DND-41 (cell line): Measurements from ENCODE around the gene GIPC1.

Source experiments
- ATAC-seq: fragments of 200-7000 bp; cut with Tn5 transposase; 3 replicates; pipeline ENCODE4 v1.9.1; 2021; ENCODE audit warnings: low read depth; ENCODE audit not compliant: insufficient read depth
- DNase-seq: peaks from one replicate; pipeline ENCODE4 v3.0.0-alpha.2; 2020
- H2AFZ ChIP-seq: 2 replicates; pipeline ENCODE4 v1.6.0; 2012; ENCODE audit warnings: low read depth, low read length
- H3K27ac ChIP-seq: 2 replicates; pipeline ENCODE4 v1.5.1; 2012; ENCODE audit warnings: low read length, inconsistent platforms
- H3K27me3 ChIP-seq: fragments of 200-600 bp; sonication (generic); 2 replicates; pipeline ENCODE4 v1.6.0; 2012; ENCODE audit warnings: low read length, mild to moderate bottlenecking, inconsistent platforms; ENCODE audit not compliant: insufficient read depth, poor library complexity
- H3K36me3 ChIP-seq: 2 replicates; pipeline ENCODE4 v1.5.1; 2012; ENCODE audit warnings: low read length, inconsistent platforms; ENCODE audit not compliant: insufficient read depth
- H3K4me1 ChIP-seq: 2 replicates; pipeline ENCODE4 v1.5.1; 2012; ENCODE audit warnings: mild to moderate bottlenecking, low read length; ENCODE audit not compliant: insufficient read depth
- H3K4me2 ChIP-seq: 2 replicates; pipeline ENCODE4 v1.6.0; 2012; ENCODE audit warnings: mild to moderate bottlenecking, moderate library complexity, low read length, inconsistent platforms; ENCODE audit not compliant: insufficient read depth
- H3K4me3 ChIP-seq, 2 experiments: fragments of 200-600 bp in 1 of 2; shearing (Covaris generic) in 1 of 2; 2 replicates each; pipeline ENCODE4 v1.5.1; 2012 to 2016; ENCODE audit warnings: inconsistent platforms in 2 of 2, low read length in 2 of 2, mild to moderate bottlenecking in 2 of 2, low read depth in 1 of 2, moderate library complexity in 1 of 2
- H3K79me2 ChIP-seq: 2 replicates; pipeline ENCODE4 v1.6.0; 2012; ENCODE audit warnings: low read length, inconsistent platforms; ENCODE audit not compliant: insufficient read depth
- H3K9ac ChIP-seq: 2 replicates; pipeline ENCODE4 v1.6.0; 2012; ENCODE audit warnings: low read depth, mild to moderate bottlenecking, inconsistent platforms, low read length, moderate library complexity
- H3K9me3 ChIP-seq: 2 replicates; pipeline ENCODE4 v1.5.1; 2012; ENCODE audit warnings: low read length, moderate library complexity, mild to moderate bottlenecking, inconsistent platforms; ENCODE audit not compliant: insufficient read depth, severe bottlenecking
- H4K20me1 ChIP-seq: 2 replicates; pipeline ENCODE4 v1.6.0; 2012; ENCODE audit warnings: low read length; ENCODE audit not compliant: insufficient read depth
- CTCF ChIP-seq: IDR thresholded peaks from 2 replicates; pipeline ENCODE4 v1.5.1; 2012; ENCODE audit warnings: borderline replicate concordance, low read length, moderate library complexity, mild to moderate bottlenecking; ENCODE audit not compliant: poor library complexity, severe bottlenecking; ENCODE audit errors: extremely low read depth
- EZH2 ChIP-seq: IDR thresholded peaks from 3 replicates; pipeline ENCODE4 v1.6.1; 2012; ENCODE audit warnings: borderline replicate concordance, low read depth, mild to moderate bottlenecking, moderate library complexity, low read length, inconsistent platforms; ENCODE audit not compliant: severe bottlenecking

Gene GIPC1

GRCh38 chr19:14496834-14497227 lies 904 bp upstream of the GIPC1 start:
- H3K27ac ChIP-seq, result peak overlapping the region; percentile 58
- H2AFZ ChIP-seq, result peak overlapping the region; percentile 68

GRCh38 chr19:14495672-14496028 lies 277 bp downstream of the GIPC1 start:
- Histone ChIP-seq H3K27ac (peak overlapping the region; percentile 2; the same call in 1 of the 2 replicates), H3K36me3 (peaks cover 11% of the 10 kb centered on the region), H2AFZ (peak overlapping the region; percentile 45; the same call in 1 of the 2 replicates), H3K27me3 (no peaks in the 10 kb centered on the region), H3K4me3 (peak overlapping the region; percentile 30 to 62; a peak in 3 of 4 replicates), H3K4me2 (peak overlapping the region; percentile 76), H4K20me1 (peaks cover 7% of the 10 kb centered on the region; the same call in 1 of the 2 replicates), H3K79me2 (peaks cover 14% of the 10 kb centered on the region), H3K9ac (peak overlapping the region; percentile 54), H3K9me3 (no peaks in the 10 kb centered on the region), H3K4me1 (peaks cover 28% of the 10 kb centered on the region)
- no peak for ATAC-seq
- no peak for TF ChIP-seq EZH2
- TF ChIP-seq CTCF, result no peak
- DNase-seq, result no peak

More at GRCh38 chr19:14496834-14497227, 904 bp upstream of the GIPC1 start:
- peak overlapping the region; percentile 76 for H3K4me2 ChIP-seq
- no peak for TF ChIP-seq EZH2
- no peak for TF ChIP-seq CTCF
- H3K79me2 ChIP-seq, result peaks cover 14% of the 10 kb centered on the region
- H3K27me3 ChIP-seq, result no peaks in the 10 kb centered on the region
- H3K36me3 ChIP-seq, result peaks cover 7% of the 10 kb centered on the region
- peak overlapping the region; percentile 54; the same call in 1 of the 2 replicates for H3K9ac ChIP-seq
- peaks cover 7% of the 10 kb centered on the region; the same call in 1 of the 2 replicates for H4K20me1 ChIP-seq
- DNase-seq (no peak), ATAC-seq (no peak)
- peaks cover 28% of the 10 kb centered on the region for H3K4me1 ChIP-seq
- H3K4me3 ChIP-seq, result peak overlapping the region; percentile 1 to 62; a peak in 3 of 4 replicates
- no peaks in the 10 kb centered on the region for H3K9me3 ChIP-seq

- H3K4me3 ChIP-seq, result peak overlapping the region; percentile 30 to 62; a peak in 3 of 4 replicates
Measured at GRCh38 chr19:14494910-14495671, 836 bp downstream of the GIPC1 start.

GRCh38 chr19:14494411-14494810 lies 1.5 kb downstream of the GIPC1 start:
- Histone ChIP-seq H3K27ac (peak overlapping the region; percentile 40), H3K4me1 (peaks cover 28% of the 10 kb centered on the region), H3K4me3 (peak overlapping the region in 1 of 2 experiments; percentile 62; a peak in 2 of 4 replicates), H3K36me3 (peaks cover 14% of the 10 kb centered on the region), H3K4me2 (peak overlapping the region; percentile 76), H4K20me1 (peaks cover 7% of the 10 kb centered on the region; the same call in 1 of the 2 replicates), H3K79me2 (peaks cover 14% of the 10 kb centered on the region), H2AFZ (no peak overlapping the region), H3K9me3 (no peaks in the 10 kb centered on the region), H3K9ac (peak overlapping the region; percentile 32; the same call in 1 of the 2 replicates), H3K27me3 (no peaks in the 10 kb centered on the region)
- ATAC-seq (no peak), DNase-seq (no peak)
- TF ChIP-seq EZH2 (no peak), CTCF (no peak)

More at GRCh38 chr19:14494910-14495671, 836 bp downstream of the GIPC1 start:
- Histone ChIP-seq H3K27me3 (no peaks in the 10 kb centered on the region), H3K27ac (peak overlapping the region; percentile 40), H3K4me2 (peak overlapping the region; percentile 76), H3K79me2 (peaks cover 14% of the 10 kb centered on the region), H3K9me3 (no peaks in the 10 kb centered on the region), H4K20me1 (peaks cover 7% of the 10 kb centered on the region; the same call in 1 of the 2 replicates), H3K4me1 (peaks cover 28% of the 10 kb centered on the region), H3K9ac (peak overlapping the region; percentile 54), H2AFZ (peak overlapping the region; percentile 45; the same call in 1 of the 2 replicates), H3K36me3 (peaks cover 11% of the 10 kb centered on the region)
- TF ChIP-seq EZH2, result no peak
- ATAC-seq (no peak), DNase-seq (no peak)
